WTC11 (cell line): ENCODE measurements around the gene HMCES.
"Not testable (repeated sequence)": the region's sequence is repeated elsewhere in the genome, so short reads cannot be mapped to it uniquely, and the experiment has no call there.

Experiments used
- NR1H2 ChIP-seq: sonication (generic); formaldehyde crosslinking; IDR thresholded peaks from 2 replicates; pipeline ENCODE4 v1.9.0; 2021; ENCODE audit warnings: mild to moderate bottlenecking, moderate library complexity, missing genetic modification reagents
- TF ChIP-seq, protein P1 (sequence below): fragments of 200-600 bp; IDR thresholded peaks from 2 replicates; pipeline ENCODE4 v1.8.0; 2022; ENCODE audit warnings: antibody characterized with exemption

DNA sequence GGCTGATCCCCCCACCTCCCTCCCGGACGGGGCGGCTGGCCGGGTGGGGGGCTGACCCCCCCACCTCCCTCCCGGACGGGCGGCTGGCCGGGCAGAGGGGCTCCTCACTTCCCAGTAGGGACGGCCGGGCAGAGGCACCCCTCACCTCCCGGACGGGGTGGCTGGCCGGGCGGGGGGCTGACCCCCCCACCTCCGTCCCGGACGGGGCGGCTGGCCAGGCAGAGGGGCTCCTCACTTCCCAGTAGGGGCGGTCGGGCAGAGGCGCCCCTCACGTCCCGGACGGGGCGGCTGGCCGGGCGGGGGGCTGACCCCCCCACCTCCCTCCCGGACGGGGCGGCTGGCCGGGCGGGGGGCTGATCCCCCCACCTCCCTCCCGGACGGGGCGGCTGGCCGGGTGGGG is 60.5 kb downstream of the HMCES start:
- TF ChIP-seq, protein P1, sequence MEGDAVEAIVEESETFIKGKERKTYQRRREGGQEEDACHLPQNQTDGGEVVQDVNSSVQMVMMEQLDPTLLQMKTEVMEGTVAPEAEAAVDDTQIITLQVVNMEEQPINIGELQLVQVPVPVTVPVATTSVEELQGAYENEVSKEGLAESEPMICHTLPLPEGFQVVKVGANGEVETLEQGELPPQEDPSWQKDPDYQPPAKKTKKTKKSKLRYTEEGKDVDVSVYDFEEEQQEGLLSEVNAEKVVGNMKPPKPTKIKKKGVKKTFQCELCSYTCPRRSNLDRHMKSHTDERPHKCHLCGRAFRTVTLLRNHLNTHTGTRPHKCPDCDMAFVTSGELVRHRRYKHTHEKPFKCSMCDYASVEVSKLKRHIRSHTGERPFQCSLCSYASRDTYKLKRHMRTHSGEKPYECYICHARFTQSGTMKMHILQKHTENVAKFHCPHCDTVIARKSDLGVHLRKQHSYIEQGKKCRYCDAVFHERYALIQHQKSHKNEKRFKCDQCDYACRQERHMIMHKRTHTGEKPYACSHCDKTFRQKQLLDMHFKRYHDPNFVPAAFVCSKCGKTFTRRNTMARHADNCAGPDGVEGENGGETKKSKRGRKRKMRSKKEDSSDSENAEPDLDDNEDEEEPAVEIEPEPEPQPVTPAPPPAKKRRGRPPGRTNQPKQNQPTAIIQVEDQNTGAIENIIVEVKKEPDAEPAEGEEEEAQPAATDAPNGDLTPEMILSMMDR = not testable (repeated sequence)
- not testable (repeated sequence) for TF ChIP-seq NR1H2 (CRISPR knock-in tag)
